ENCODE data around the gene IBA57.

DNA sequence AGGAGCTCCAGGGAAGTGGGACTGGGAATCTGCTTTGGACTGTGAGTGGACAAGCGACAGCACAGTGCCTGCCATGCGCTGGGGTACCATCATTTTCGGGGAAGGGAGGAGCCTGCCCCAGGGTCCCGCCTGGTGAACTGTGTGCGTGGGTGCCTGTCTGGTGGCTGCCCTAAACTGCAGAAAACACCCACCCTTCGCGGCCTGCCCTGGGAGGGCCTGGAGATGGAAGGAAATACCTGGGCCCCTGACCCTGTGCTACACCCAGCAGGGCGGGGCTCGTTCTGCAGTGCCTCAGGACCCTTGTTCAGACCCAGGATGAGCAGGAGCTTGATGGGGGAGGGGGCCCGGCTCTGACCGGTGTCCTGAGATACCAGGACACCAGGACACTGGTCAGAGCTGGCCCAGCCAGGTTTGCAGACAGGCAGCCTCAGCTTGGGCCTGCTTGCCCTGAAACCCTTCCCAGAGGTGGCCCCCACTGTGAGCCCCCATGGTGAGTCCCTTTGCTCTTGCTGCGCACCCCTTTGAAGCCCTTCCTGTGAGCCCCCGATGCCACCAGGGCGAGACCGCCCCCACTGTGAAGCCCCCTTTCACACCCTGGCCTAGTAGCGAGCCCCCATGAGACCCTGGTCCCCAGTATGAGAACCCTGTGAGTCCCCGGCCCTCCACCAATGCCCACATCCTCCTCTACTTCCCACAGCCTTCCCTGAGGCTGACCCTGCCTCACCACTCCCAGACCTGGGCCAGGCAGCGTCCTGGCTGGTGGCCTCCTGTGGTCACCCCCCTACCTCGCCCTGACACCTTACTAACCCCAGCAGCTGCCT, 13.3 kb upstream of the IBA57 start:
- TF ChIP-seq, protein P1, sequence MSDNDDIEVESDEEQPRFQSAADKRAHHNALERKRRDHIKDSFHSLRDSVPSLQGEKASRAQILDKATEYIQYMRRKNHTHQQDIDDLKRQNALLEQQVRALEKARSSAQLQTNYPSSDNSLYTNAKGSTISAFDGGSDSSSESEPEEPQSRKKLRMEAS (IDR thresholded peaks at IDR 0.05) = no peak
- TF ChIP-seq MYC (IDR thresholded peaks at IDR 0.05; ENCODE audit: borderline replicate concordance, low read length) (no peak), RFX5 (IDR thresholded peaks at IDR 0.05) (no peak), POLR2A (IDR thresholded peaks at IDR 0.05; ENCODE audit: low read length) (no peak), CHD4 (IDR thresholded peaks at IDR 0.05; ENCODE audit: borderline replicate concordance) (no peak), RAD21 (conservative IDR thresholded peaks at IDR 0.05 in 1 of 2, IDR thresholded peaks at IDR 0.05 in 1 of 2) (no peak), CBX8 (IDR thresholded peaks at IDR 0.05) (no peak), EHMT2 (IDR thresholded peaks at IDR 0.05; ENCODE audit: low read depth) (no peak)
- TF ChIP-seq, protein P2, sequence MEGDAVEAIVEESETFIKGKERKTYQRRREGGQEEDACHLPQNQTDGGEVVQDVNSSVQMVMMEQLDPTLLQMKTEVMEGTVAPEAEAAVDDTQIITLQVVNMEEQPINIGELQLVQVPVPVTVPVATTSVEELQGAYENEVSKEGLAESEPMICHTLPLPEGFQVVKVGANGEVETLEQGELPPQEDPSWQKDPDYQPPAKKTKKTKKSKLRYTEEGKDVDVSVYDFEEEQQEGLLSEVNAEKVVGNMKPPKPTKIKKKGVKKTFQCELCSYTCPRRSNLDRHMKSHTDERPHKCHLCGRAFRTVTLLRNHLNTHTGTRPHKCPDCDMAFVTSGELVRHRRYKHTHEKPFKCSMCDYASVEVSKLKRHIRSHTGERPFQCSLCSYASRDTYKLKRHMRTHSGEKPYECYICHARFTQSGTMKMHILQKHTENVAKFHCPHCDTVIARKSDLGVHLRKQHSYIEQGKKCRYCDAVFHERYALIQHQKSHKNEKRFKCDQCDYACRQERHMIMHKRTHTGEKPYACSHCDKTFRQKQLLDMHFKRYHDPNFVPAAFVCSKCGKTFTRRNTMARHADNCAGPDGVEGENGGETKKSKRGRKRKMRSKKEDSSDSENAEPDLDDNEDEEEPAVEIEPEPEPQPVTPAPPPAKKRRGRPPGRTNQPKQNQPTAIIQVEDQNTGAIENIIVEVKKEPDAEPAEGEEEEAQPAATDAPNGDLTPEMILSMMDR (IDR thresholded peaks at IDR 0.05) = no peak

Data from A549 (cell line).